Jurkat, Clone E6-1 (cell line): ENCODE measurements around the gene ZNF282.
"Not testable (repeated sequence)": the region's sequence is repeated elsewhere in the genome, so short reads cannot be mapped to it uniquely, and the experiment has no call there.

Source experiments
- DNase-seq: peaks from one replicate; pipeline ENCODE4 v3.0.0-alpha.2; 2011; ENCODE audit warnings: low read depth, low spot score
- H3K4me3 ChIP-seq: 2 replicates; pipeline ENCODE4 v1.5.1; 2011; ENCODE audit warnings: mild to moderate bottlenecking, low read length, control low read depth, moderate library complexity

The ZNF282 gene

GRCh38 chr7:149245744-149246143 is 50.4 kb downstream of the ZNF282 start:
- no peak overlapping the region for H3K4me3 ChIP-seq
- DNase-seq: no peak

GRCh38 chr7:149248777-149249176 is 53.4 kb downstream of the ZNF282 start:
- no peak for DNase-seq
- no peak overlapping the region for H3K4me3 ChIP-seq

- DNase-seq, H3K4me3 ChIP-seq: not testable (repeated sequence)
These were observed 54.8 kb downstream of the ZNF282 start for GRCh38 chr7:149250151-149250550.

GRCh38 chr7:149251518-149251917 is 56.2 kb downstream of the ZNF282 start:
- DNase-seq, H3K4me3 ChIP-seq: not testable (repeated sequence)

- no peak for DNase-seq
- H3K4me3 ChIP-seq: no peak overlapping the region
These were observed 57.0 kb downstream of the ZNF282 start for GRCh38 chr7:149252378-149252777.

- DNase-seq: no peak
- no peak overlapping the region for H3K4me3 ChIP-seq
These were observed 58.3 kb downstream of the ZNF282 start for GRCh38 chr7:149253665-149254064.

- no peak overlapping the region for H3K4me3 ChIP-seq
- DNase-seq: no peak
These were observed 59.0 kb downstream of the ZNF282 start for GRCh38 chr7:149254181-149254858.

- DNase-seq: no peak
- no peak overlapping the region for H3K4me3 ChIP-seq
These were observed 59.8 kb downstream of the ZNF282 start for GRCh38 chr7:149255174-149255573.

- no peak for DNase-seq
- no peak overlapping the region for H3K4me3 ChIP-seq
These were observed 61.2 kb downstream of the ZNF282 start for GRCh38 chr7:149256568-149256967.

GRCh38 chr7:149257146-149257545 is 61.8 kb downstream of the ZNF282 start:
- no peak overlapping the region for H3K4me3 ChIP-seq
- DNase-seq: no peak

- DNase-seq: no peak
- H3K4me3 ChIP-seq: peak overlapping the region; percentile 74
These were observed 66.0 kb downstream of the ZNF282 start for GRCh38 chr7:149261316-149261828.

- peak; percentile 85 for DNase-seq
- peak within 1 kb of the TSS; percentile 74 for H3K4me3 ChIP-seq
These were observed 66.7 kb downstream of the ZNF282 start, which contains the start of gene ZNF783 for GRCh38 chr7:149261829-149262617. ZNF783 (plus strand) TSS chr7:149262196; CDS start chr7:149262334, 138 bp downstream.

- no peak overlapping the region for H3K4me3 ChIP-seq
- DNase-seq: no peak
These were observed 71.1 kb downstream of the ZNF282 start for GRCh38 chr7:149266451-149266850.

GRCh38 chr7:149267733-149268132 is 72.4 kb downstream of the ZNF282 start:
- no peak for DNase-seq
- H3K4me3 ChIP-seq: no peak overlapping the region

GRCh38 chr7:149274424-149274823 is 79.1 kb downstream of the ZNF282 start:
- H3K4me3 ChIP-seq, DNase-seq: not testable (repeated sequence)
